ENCODE results near the gene NDUFV2.
"Not testable (repeated sequence)": the region's sequence is repeated elsewhere in the genome, so short reads cannot be mapped to it uniquely, and the experiment has no call there.

The NDUFV2 gene

GRCh38 chr18:9102508-9103375, at the start of gene NDUFV2:
NDUFV2 (plus strand) TSS chr18:9102699; CDS start chr18:9102744, 45 bp downstream.
- peak; percentile 83 to 89 for DNase-seq (ENCODE audit: low read depth in 2 of 2)

- DNase-seq (ENCODE audit: low read depth in 2 of 2): no peak
Observed at GRCh38 chr18:9053814-9054213, 48.7 kb upstream of the NDUFV2 start.

- peak; percentile 61 to 63 for DNase-seq (ENCODE audit: low read depth in 2 of 2)
Observed at GRCh38 chr18:9055185-9055584, 47.3 kb upstream of the NDUFV2 start.

- DNase-seq (ENCODE audit: low read depth in 2 of 2): no peak
Observed at GRCh38 chr18:9055626-9056025, 46.9 kb upstream of the NDUFV2 start.

- DNase-seq (ENCODE audit: low read depth in 2 of 2): no peak
Observed at GRCh38 chr18:9057646-9058045, 44.9 kb upstream of the NDUFV2 start.

GRCh38 chr18:9058406-9058805, 44.1 kb upstream of the NDUFV2 start:
- peak in 1 of 2 experiments; percentile 10 for DNase-seq (ENCODE audit: low read depth in 2 of 2)

- DNase-seq (ENCODE audit: low read depth in 2 of 2): no peak
Observed at GRCh38 chr18:9062418-9062751, 40.1 kb upstream of the NDUFV2 start.

GRCh38 chr18:9065864-9066263, 36.6 kb upstream of the NDUFV2 start:
- no peak for DNase-seq (ENCODE audit: low read depth in 2 of 2)

- DNase-seq (ENCODE audit: low read depth in 2 of 2): no peak
Observed at GRCh38 chr18:9066358-9066757, 36.1 kb upstream of the NDUFV2 start.

GRCh38 chr18:9066817-9067306, 35.6 kb upstream of the NDUFV2 start:
- no peak for DNase-seq (ENCODE audit: low read depth in 2 of 2)

GRCh38 chr18:9067823-9068222, 34.7 kb upstream of the NDUFV2 start:
- DNase-seq (ENCODE audit: low read depth in 2 of 2): no peak

GRCh38 chr18:9068346-9068745, 34.2 kb upstream of the NDUFV2 start:
- no peak for DNase-seq (ENCODE audit: low read depth in 2 of 2)

- DNase-seq (ENCODE audit: low read depth in 2 of 2): no peak
Observed at GRCh38 chr18:9069601-9070000, 32.9 kb upstream of the NDUFV2 start.

- DNase-seq (ENCODE audit: low read depth in 2 of 2): no peak
Observed at GRCh38 chr18:9070212-9070611, 32.3 kb upstream of the NDUFV2 start.

GRCh38 chr18:9079818-9080528, 22.5 kb upstream of the NDUFV2 start:
- no peak for DNase-seq (ENCODE audit: low read depth in 2 of 2)

GRCh38 chr18:9081940-9082339, 20.6 kb upstream of the NDUFV2 start:
- no peak for DNase-seq (ENCODE audit: low read depth in 2 of 2)

GRCh38 chr18:9082711-9083510, 19.6 kb upstream of the NDUFV2 start:
- no peak for DNase-seq (ENCODE audit: low read depth in 2 of 2)

GRCh38 chr18:9086015-9086414, 16.5 kb upstream of the NDUFV2 start:
- no peak for DNase-seq (ENCODE audit: low read depth in 2 of 2)

GRCh38 chr18:9086624-9087023, 15.9 kb upstream of the NDUFV2 start:
- DNase-seq (ENCODE audit: low read depth in 2 of 2): no peak

GRCh38 chr18:9087144-9087543, 15.4 kb upstream of the NDUFV2 start:
- DNase-seq (ENCODE audit: low read depth in 2 of 2): no peak

- DNase-seq (ENCODE audit: low read depth in 2 of 2): no peak
Observed at GRCh38 chr18:9088252-9088651, 14.2 kb upstream of the NDUFV2 start.

- DNase-seq (ENCODE audit: low read depth in 2 of 2): not testable (repeated sequence)
Observed at GRCh38 chr18:9088727-9089126, 13.8 kb upstream of the NDUFV2 start.

All from fibroblast of skin of left biceps (primary cell).